ENCODE results near the gene UBE2F.

UBE2F gene, protein sequence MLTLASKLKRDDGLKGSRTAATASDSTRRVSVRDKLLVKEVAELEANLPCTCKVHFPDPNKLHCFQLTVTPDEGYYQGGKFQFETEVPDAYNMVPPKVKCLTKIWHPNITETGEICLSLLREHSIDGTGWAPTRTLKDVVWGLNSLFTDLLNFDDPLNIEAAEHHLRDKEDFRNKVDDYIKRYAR

DNA sequence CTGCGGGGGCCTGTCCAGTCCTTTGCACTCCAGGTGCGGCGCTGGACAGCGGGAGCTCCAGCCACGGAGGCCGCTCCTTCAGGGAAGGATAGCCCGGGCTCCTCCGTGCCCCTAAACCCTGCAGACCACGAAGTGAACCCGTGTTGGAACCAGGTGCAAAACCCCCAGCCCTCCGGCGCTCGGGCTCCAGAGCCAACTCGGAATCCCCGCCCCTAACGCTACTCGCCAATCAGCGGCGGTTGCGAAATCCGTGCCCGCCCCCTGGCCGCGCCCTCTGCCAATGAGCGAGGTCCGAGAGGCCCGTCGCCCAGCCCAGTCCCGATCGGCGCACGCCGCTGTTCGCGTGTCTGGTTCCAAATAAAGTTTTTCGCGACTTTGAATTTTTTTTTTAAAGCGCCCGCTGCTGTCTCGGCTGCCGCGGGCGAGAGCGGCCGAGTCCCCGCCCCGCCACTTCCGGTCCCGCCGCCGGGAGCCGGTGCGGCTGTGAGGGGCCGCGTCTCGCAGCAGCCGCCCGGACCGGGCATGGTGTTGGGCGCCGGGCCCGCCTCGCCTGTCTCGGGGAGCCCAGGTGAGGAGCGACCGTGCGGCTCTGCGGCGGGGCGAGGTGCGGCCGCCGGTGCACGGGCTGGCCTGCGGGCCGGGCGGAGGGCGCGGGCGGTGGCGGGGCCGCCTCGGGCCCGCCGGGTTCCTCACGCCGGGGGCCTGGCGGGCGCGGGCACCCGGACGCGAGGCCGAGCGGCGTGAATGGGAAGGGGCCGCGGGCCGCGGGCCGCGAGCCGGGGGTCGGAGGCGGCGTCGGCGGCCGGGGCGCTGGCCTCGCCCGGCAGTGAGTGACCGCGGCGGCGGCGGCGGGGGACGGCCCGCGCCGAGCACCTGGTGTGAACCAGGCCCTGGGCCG is at the start of gene UBE2F:
Gene UBE2F (plus strand): TSS at position 450 of the 898 bp plus-strand sequence. CDS start 6,094 bp downstream, outside the sequence.
- peak; percentile 98 for DNase-seq

DNA sequence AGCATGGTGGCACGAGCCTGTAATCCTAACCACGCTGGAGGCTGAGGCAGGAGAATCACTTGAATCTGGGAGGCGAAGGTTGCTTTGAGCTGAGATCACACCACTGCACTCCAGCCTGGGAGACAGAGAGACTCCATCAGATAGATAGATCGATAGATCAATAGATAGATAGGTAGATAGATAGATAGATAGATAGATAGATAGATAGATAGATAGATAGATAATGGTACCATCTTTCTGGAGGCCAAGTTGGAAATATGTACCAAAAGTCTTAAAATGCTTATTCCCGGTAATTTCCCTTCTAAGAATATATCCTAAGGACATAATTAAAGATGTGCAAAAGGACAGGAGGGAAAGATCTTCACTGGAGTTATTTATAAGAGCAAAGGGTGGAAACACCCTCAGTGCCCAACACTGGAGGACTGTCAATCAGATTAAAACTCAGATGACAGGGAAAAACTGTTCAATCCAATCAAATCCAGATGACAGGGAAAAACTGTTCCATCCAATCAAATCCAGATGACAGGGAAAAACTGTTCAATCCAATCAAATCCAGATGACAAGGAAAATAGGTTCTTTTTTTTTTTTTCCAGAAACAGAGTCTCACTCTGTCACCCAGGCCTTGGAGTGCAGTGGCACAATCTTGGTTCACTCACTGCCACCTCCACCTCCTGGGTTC is 49.0 kb upstream of the UBE2F start:
- DNase-seq = no peak

DNA sequence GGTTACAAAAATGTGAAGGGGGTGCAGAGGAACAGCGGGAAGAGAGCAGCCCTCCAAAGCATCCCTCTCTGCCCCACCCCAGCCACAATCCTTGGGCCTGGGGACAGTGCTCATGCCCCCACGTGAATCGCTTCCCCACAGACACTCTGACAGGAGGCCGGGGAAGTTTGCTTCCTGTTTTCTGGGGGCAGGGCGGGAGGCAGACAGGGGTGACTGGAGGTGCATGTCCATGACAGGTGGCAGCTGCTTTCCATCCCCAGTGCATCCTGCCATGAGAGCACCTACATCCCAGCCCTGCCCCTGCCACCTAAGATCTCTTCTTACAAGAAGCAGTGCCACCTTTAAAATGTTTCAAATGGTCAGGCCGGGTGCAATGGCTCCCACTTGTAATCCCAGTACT is 47.2 kb upstream of the UBE2F start:
- DNase-seq = no peak

DNA sequence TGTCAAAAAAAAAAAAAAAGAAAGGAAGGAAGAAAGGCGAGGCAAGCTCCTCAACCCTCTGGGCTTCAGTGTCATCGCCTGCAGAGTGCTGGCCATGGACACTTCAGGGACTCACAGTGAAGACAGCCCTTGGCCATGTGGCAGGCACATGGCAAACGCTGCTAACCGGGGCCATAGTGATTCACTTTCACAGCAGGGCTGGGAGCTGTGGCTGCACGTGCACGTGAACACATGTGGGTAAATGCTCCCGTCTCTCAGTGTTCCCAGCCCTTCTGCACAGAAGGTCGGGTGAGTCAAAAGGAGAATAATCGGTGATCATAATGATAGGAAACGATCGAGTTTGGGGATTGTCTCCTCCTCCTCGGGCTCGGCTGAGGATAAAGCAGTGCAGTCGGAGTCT is 46.1 kb upstream of the UBE2F start:
- DNase-seq = no peak

GRCh38 chr2:237921967-237922492 is 44.8 kb upstream of the UBE2F start:
- DNase-seq = no peak

DNA sequence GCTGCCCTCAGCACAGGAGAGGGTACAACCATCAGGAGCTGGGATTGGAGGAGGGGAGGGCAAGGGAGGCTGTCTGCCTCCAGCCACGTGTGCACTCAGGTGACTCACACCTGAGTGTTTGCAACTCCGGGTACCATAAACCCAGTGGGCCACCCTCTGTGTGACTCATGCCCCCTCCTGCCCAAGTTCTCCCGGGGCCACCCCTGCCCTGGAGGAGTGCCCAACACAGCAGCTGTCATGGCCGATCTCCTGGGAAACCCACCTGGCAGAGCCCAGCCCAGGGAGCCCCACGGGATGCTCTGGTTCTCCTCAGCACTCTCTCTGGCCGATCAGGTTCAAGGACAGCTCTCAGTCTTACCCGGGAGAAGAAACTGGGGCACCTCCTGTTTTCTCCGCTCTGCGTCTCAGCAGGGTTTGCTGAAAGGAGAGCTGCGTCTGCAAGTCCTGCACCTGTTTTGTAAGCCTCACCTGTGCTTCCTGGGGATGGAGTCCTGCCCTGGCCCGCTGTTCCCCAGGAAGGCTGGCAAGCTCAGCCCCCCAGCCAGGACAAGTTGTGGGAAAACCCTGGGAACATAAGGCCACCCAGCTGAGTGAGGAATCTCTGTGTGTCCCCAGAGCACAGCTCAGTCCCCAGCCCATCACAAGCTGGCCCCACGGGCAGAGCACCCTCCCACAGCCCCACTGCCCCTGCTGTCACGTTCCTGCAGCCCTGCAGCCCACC is 44.0 kb upstream of the UBE2F start:
- no peak for DNase-seq

DNA sequence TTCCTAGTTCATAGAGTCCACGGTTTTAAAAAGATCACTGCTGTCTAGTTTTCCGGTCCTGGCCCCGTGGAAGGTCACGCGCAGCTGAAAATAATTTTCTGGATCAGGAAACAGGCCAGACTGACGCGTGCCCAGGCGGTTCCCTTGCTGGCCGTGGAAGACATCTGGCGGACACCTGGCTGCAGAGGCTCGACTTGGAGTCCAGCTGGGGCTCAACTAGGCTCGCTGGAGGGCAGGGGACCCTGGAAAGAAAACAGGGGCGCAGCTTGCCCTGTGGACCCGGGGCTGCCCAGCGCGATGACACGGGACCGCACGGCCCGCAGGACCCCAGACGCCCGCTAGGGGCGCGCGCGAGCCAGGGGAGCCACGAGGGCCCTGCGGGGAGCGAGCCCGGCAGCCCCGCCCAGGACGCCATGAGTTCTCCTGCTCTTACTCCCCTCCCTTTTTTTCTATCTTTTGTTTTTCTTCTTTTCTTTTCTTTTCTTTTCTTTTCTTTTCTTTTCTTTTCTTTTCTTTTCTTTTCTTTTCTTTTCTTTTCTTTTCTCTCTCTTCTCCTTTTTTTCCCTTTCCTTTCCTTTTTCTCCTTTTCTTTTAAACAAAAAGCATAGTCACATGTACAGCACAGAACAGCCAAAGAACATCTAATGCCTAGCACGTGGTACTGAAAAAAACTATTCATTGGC is 43.2 kb upstream of the UBE2F start:
- peak; percentile 80 for DNase-seq

GRCh38 chr2:237924164-237924534 is 42.7 kb upstream of the UBE2F start:
- no peak for DNase-seq

DNA sequence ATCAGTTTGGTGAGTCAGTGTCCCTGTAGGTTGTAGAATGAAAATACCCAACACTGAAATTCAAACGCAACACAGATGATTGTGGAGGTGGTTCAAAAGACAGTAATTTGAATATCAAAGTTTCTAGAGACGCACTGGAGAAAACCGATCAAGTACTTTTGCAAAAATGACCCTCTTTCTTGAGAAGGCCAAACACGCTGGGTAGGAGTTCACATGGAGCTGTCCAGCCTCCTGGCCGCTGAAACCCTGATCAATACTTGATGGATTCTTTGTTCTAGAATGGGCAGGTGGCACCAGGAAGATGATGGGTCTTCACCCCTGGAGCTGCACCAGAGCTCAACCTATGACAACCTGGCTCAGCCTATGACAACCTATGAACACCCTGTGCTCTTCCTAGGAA is 39.7 kb upstream of the UBE2F start:
- no peak for DNase-seq

- DNase-seq = no peak
Measured at GRCh38 chr2:237927986-237928385, 38.8 kb upstream of the UBE2F start.

DNA sequence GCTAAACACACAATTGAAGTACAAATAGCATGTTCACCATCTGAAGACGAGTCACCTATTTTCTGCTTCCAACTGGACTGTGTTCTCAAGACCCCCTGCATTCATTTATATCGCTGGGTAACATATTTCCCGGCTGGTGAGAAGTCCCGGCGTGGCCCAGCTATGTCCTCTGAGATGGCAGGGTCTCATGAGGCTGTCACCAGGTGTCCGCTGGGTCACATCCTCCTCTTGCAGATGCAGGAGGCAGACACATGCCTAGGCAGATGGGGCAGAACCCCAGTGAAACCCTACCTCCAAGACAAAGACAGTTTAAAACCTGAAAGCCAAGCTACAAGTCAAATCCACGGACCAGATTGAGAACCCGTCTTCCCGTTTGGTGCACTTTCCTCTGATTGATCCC is 36.8 kb upstream of the UBE2F start:
- DNase-seq = no peak

DNA sequence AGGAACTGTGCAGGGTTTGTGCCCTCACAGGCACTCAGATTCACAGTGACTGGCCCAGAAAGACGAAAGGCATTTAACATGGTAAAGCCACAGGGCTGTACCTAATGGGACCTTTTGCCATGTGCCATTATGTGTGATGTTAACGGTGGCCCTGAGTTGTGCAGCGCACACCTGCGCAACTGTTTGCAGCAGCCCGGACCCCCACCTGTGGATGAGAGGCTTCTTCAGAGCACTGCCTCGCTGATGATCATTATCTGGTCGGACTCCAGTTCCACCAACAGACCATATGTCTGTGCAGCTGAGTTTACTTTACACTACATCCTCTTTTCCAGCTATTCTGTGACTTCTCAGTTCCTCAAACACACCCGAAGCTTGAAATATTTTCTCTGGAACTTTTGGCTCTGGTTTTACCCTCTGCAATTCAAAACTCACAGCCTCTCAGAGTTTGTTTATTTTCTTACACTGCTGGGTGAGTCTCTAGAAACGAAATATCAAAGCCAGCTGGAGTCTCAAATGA is 35.6 kb upstream of the UBE2F start:
- DNase-seq = no peak

DNA sequence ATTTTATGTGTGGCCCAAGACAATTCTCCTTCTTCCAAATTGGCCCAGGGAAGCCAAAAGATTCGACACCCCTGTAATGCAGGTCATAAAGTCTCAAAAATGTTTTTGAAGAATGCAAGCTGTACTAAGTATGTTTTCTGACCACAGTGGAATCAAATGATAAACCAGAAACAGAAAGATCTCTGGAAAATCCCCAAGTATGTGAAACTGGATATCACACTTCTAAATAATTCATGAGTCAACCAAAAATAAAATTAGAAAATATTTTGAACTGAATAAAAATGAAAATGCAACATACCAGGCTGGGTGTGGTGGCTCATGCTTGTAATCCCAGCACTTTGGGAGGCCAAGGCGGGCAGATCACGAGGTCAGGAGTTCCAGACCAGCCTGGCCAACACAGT is 34.1 kb upstream of the UBE2F start:
- DNase-seq = no peak

DNA sequence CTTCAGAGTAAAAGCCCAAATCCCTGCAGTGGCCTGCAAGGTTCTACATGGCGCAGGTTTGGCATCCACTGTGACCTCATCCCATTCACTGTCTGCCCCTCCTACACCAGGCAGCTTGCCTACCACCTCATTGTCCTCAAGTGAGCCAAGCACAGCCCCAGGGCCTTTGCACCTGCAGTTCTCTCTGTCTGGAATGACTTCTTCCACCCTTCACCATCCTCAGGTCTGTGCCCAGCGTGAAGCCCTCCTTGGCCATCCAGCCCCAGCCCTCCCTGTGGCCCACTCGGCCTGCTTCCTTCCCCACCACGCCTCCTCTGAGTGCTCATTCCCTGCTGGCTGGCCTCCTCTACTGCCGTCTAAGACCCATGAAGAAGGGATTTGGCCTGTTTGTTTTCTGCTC is 32.6 kb upstream of the UBE2F start:
- peak; percentile 52 for DNase-seq

DNA sequence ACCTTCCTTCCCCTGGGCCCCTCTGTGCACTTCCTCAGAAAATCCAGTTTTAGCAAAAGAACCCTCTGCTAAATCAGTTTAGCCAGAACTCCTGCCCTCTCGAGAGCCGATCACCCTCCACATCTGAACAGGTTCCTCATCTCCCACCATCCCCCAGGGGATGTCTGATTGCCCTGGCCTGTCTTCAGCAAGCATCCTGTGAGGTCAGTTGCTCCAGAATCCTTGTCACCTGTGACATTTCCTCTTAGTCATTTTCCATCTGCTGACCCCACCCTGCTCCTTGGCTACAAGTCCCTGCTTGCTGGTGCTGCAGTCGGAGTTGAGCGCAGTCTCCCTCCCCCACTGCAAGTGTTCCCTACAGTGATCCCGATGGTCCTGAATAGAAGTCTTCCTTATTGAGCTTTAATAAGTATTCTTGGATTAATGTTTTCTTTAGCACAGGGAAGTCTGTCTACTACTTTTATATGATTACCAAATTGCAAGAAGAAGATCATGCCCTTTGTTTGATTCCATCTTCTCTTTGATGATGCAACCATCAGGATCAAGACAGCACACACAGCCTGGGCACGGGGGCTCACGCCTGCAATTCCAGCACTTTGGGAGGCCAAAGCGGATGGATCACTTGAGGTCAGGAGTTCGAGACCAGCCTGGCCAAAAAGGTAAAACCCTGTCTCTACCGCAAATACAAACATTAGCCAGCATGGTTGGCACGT is 30.9 kb upstream of the UBE2F start:
- DNase-seq = peak; percentile 80

- no peak for DNase-seq
Measured at GRCh38 chr2:237939251-237939650, 27.6 kb upstream of the UBE2F start.

DNA sequence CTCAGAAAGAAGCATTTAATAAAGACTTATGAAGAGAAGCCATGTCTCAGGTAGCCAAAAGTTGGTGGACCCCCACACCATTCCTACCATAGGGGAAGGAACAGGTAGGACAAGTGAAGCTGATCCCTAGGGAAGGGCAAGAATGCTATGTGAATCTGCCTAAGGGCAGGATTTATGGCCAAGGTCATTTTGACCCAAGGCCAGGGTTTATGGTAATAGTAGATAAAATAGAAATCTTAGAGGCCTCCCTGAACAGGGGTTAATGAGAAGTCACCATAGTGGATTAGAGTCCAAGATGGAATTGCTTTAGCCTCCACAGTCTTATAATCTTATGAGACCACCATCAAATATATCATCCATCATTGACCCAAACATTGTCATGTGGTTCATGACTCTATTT is 26.0 kb upstream of the UBE2F start:
- peak; percentile 37 for DNase-seq

DNA sequence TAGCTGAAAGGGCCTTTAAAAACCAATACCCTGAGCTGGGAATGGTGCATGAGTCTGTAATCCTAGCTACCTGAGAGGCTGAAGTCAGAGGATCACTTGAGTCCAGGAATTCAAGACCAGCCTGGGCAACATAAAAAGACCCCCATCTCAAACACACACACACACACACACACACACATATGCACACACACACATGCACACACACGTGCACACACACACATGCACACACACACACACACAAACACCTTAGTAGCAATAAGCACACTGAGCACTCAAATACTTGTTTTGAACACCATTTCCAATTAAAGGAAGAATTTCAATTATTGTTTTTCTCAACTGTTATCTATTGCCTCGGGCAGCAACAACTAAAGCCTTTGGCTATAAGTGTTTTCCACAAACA is 25.6 kb upstream of the UBE2F start:
- DNase-seq = peak; percentile 33

GRCh38 chr2:237942513-237942899 is 24.3 kb upstream of the UBE2F start:
- peak; percentile 27 for DNase-seq

GRCh38 chr2:237943395-237944094 is 23.3 kb upstream of the UBE2F start:
- no peak for DNase-seq

DNA sequence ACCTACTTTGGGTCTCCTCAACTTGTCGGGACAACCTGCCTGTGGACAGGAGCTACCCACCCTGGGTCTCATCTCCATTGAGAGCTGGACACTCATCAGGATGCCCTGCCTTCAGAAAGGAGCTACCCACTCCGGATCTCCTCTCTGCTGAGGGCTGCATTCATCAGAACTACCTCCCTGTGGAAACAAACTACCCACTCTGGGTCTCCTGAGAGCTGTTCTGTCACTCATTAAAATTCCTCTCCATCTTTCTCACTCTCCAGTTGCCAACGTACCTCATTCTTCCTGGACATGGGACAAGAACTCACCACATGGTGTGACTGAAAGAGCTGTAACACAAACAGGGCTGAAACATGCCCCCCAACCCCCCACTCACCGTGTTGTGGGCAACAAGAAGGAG is 22.5 kb upstream of the UBE2F start:
- no peak for DNase-seq
